Activated naive CD4-positive, alpha-beta T cell treated with anti-CD3 and anti-CD28 coated beads, Interleukin-2, amount 10 ng/mL, durations not matched to agents 7 days and 5 days (primary cell): ENCODE results near the gene FRZB.
A peak's percentile ranks its signal among the peaks of the same experiment; 100 is the strongest.

Experiments
- CTCF ChIA-PET: fragments of 350-600 bp; sonication (Branson Sonifier 250); formaldehyde crosslinking; loops from one replicate; lab custom pipeline; 2021; ENCODE audit warnings: antibody characterized with exemption; lab: Charles Lee
- DNase-seq: peaks from one replicate; pipeline ENCODE4 v3.0.0-alpha.2; 2020
- H3K27ac Mint-ChIP-seq: one replicate; pipeline ENCODE4 v1.8.0; 2021; ENCODE audit warnings: mild to moderate bottlenecking, moderate library complexity, mixed read lengths
- H3K27me3 Mint-ChIP-seq: one replicate; pipeline ENCODE4 v1.8.0; 2021; ENCODE audit warnings: mild to moderate bottlenecking, mixed read lengths
- H3K36me3 Mint-ChIP-seq: one replicate; pipeline ENCODE4 v1.8.0; 2021; ENCODE audit warnings: mixed read lengths
- H3K4me1 Mint-ChIP-seq: one replicate; pipeline ENCODE4 v1.8.0; 2021; ENCODE audit warnings: mixed read lengths
- H3K4me3 Mint-ChIP-seq: one replicate; pipeline ENCODE4 v1.8.0; 2021; ENCODE audit warnings: mild to moderate bottlenecking, moderate library complexity, mixed read lengths
- H3K9me3 Mint-ChIP-seq: one replicate; pipeline ENCODE4 v1.8.0; 2021; ENCODE audit warnings: mixed read lengths

FRZB gene

GRCh38 chr2:182870227-182870626 is 3.8 kb upstream of the FRZB start:
- H3K4me1 Mint-ChIP-seq = peaks cover 18% of the 10 kb centered on the region
- peaks cover 3% of the 10 kb centered on the region for H3K9me3 Mint-ChIP-seq
- H3K27ac Mint-ChIP-seq = no peak overlapping the region
- H3K27me3 Mint-ChIP-seq = peaks cover 48% of the 10 kb centered on the region
- no peaks in the 10 kb centered on the region for H3K36me3 Mint-ChIP-seq
- no peak overlapping the region for H3K4me3 Mint-ChIP-seq
- CTCF ChIA-PET = interaction anchor here (0.9 kb wide), 1 partner anchor 218 kb away, joined by 3 read pairs; no protein-coding TSS in a partner anchor
- no peak for DNase-seq

GRCh38 chr2:182868054-182868796 is 1.8 kb upstream of the FRZB start:
- Mint-ChIP-seq H3K36me3 (no peaks in the 10 kb centered on the region), H3K9me3 (no peaks in the 10 kb centered on the region), H3K4me3 (no peak overlapping the region), H3K4me1 (peaks cover 18% of the 10 kb centered on the region), H3K27me3 (peaks cover 65% of the 10 kb centered on the region), H3K27ac (no peak overlapping the region)
- CTCF ChIA-PET = interaction anchor here (1.4 kb wide), 1 partner anchor 15 kb away, joined by 3 read pairs; no protein-coding TSS in a partner anchor
- DNase-seq = no peak

GRCh38 chr2:182867426-182868053 is 1.1 kb upstream of the FRZB start:
- peaks cover 18% of the 10 kb centered on the region for H3K4me1 Mint-ChIP-seq
- no peak for DNase-seq
- H3K27ac Mint-ChIP-seq = no peak overlapping the region
- H3K27me3 Mint-ChIP-seq = peaks cover 65% of the 10 kb centered on the region
- no peaks in the 10 kb centered on the region for H3K9me3 Mint-ChIP-seq
- H3K36me3 Mint-ChIP-seq = no peaks in the 10 kb centered on the region
- no peak overlapping the region for H3K4me3 Mint-ChIP-seq
- CTCF ChIA-PET = no interaction called here

GRCh38 chr2:182866095-182866460 is 359 bp downstream of the FRZB start:
- Mint-ChIP-seq H3K4me3 (peak overlapping the region; percentile 38), H3K36me3 (no peaks in the 10 kb centered on the region), H3K4me1 (peaks cover 18% of the 10 kb centered on the region), H3K27ac (no peak overlapping the region), H3K27me3 (peaks cover 65% of the 10 kb centered on the region), H3K9me3 (no peaks in the 10 kb centered on the region)
- no peak for DNase-seq
- CTCF ChIA-PET = no interaction called here

GRCh38 chr2:182864949-182865570 is 1.4 kb downstream of the FRZB start:
- H3K27me3 Mint-ChIP-seq = peaks cover 63% of the 10 kb centered on the region
- CTCF ChIA-PET = no interaction called here
- no peak overlapping the region for H3K4me3 Mint-ChIP-seq

GRCh38 chr2:182863642-182864041 is 2.8 kb downstream of the FRZB start:
- no peaks in the 10 kb centered on the region for H3K9me3 Mint-ChIP-seq
- no peak for DNase-seq
- peaks cover 18% of the 10 kb centered on the region for H3K4me1 Mint-ChIP-seq
- CTCF ChIA-PET = no interaction called here
- H3K27ac Mint-ChIP-seq = no peak overlapping the region
- H3K4me3 Mint-ChIP-seq = no peak overlapping the region
- H3K27me3 Mint-ChIP-seq = peaks cover 54% of the 10 kb centered on the region
- H3K36me3 Mint-ChIP-seq = no peaks in the 10 kb centered on the region

More at GRCh38 chr2:182864949-182865570, 1.4 kb downstream of the FRZB start:
- no peak for DNase-seq
- Mint-ChIP-seq H3K9me3 (no peaks in the 10 kb centered on the region), H3K36me3 (no peaks in the 10 kb centered on the region), H3K4me1 (peaks cover 18% of the 10 kb centered on the region), H3K27ac (no peak overlapping the region)

GRCh38 chr2:182862091-182862490 is 4.3 kb downstream of the FRZB start:
- Mint-ChIP-seq H3K36me3 (no peaks in the 10 kb centered on the region), H3K27me3 (peaks cover 42% of the 10 kb centered on the region), H3K4me1 (peaks cover 8% of the 10 kb centered on the region), H3K27ac (no peak overlapping the region), H3K4me3 (no peak overlapping the region), H3K9me3 (no peaks in the 10 kb centered on the region)
- CTCF ChIA-PET = no interaction called here
- no peak for DNase-seq

GRCh38 chr2:182860858-182861257 is 5.6 kb downstream of the FRZB start:
- no peak for DNase-seq
- no peak overlapping the region for H3K4me3 Mint-ChIP-seq
- H3K4me1 Mint-ChIP-seq = no peaks in the 10 kb centered on the region
- peaks cover 30% of the 10 kb centered on the region for H3K27me3 Mint-ChIP-seq
- no peaks in the 10 kb centered on the region for H3K36me3 Mint-ChIP-seq
- no peaks in the 10 kb centered on the region for H3K9me3 Mint-ChIP-seq
- no peak overlapping the region for H3K27ac Mint-ChIP-seq
- CTCF ChIA-PET = no interaction called here

- Mint-ChIP-seq H3K27ac (no peak overlapping the region), H3K4me1 (no peaks in the 10 kb centered on the region), H3K27me3 (peaks cover 15% of the 10 kb centered on the region), H3K4me3 (no peak overlapping the region), H3K36me3 (no peaks in the 10 kb centered on the region), H3K9me3 (no peaks in the 10 kb centered on the region)
- no peak for DNase-seq
- CTCF ChIA-PET = no interaction called here
These were observed 7.8 kb downstream of the FRZB start for GRCh38 chr2:182858671-182859070.

GRCh38 chr2:182855376-182855775 is 11.1 kb downstream of the FRZB start:
- CTCF ChIA-PET = no interaction called here
- no peak for DNase-seq
- no peaks in the 10 kb centered on the region for H3K4me1 Mint-ChIP-seq
- H3K36me3 Mint-ChIP-seq = no peaks in the 10 kb centered on the region
- no peak overlapping the region for H3K27ac Mint-ChIP-seq
- peaks cover 5% of the 10 kb centered on the region for H3K27me3 Mint-ChIP-seq
- no peak overlapping the region for H3K4me3 Mint-ChIP-seq
- no peaks in the 10 kb centered on the region for H3K9me3 Mint-ChIP-seq

GRCh38 chr2:182854375-182855105 is 11.9 kb downstream of the FRZB start:
- no peaks in the 10 kb centered on the region for H3K4me1 Mint-ChIP-seq
- no peaks in the 10 kb centered on the region for H3K36me3 Mint-ChIP-seq
- no peak overlapping the region for H3K4me3 Mint-ChIP-seq
- H3K27ac Mint-ChIP-seq = no peak overlapping the region
- CTCF ChIA-PET = no interaction called here
- H3K9me3 Mint-ChIP-seq = no peaks in the 10 kb centered on the region
- peaks cover 5% of the 10 kb centered on the region for H3K27me3 Mint-ChIP-seq
- no peak for DNase-seq

GRCh38 chr2:182852801-182853200 is 13.6 kb downstream of the FRZB start:
- no peak for DNase-seq
- H3K4me3 Mint-ChIP-seq = no peak overlapping the region
- no peaks in the 10 kb centered on the region for H3K36me3 Mint-ChIP-seq
- no peaks in the 10 kb centered on the region for H3K9me3 Mint-ChIP-seq
- no peak overlapping the region for H3K27ac Mint-ChIP-seq
- CTCF ChIA-PET = no interaction called here
- H3K4me1 Mint-ChIP-seq = no peaks in the 10 kb centered on the region
- peaks cover 5% of the 10 kb centered on the region for H3K27me3 Mint-ChIP-seq

- Mint-ChIP-seq H3K27me3 (peaks cover 5% of the 10 kb centered on the region), H3K4me3 (no peak overlapping the region)
These were observed 14.3 kb downstream of the FRZB start for GRCh38 chr2:182852090-182852489.

GRCh38 chr2:182845794-182846417 is 20.5 kb downstream of the FRZB start:
- no peak overlapping the region for H3K27ac Mint-ChIP-seq

More at GRCh38 chr2:182852090-182852489, 14.3 kb downstream of the FRZB start:
- Mint-ChIP-seq H3K27ac (no peak overlapping the region), H3K4me1 (no peaks in the 10 kb centered on the region), H3K36me3 (no peaks in the 10 kb centered on the region), H3K9me3 (no peaks in the 10 kb centered on the region)
- DNase-seq = no peak
- CTCF ChIA-PET = no interaction called here

More at GRCh38 chr2:182845794-182846417, 20.5 kb downstream of the FRZB start:
- no peak overlapping the region for H3K4me3 Mint-ChIP-seq
- H3K4me1 Mint-ChIP-seq = no peaks in the 10 kb centered on the region
- no peaks in the 10 kb centered on the region for H3K27me3 Mint-ChIP-seq
- H3K36me3 Mint-ChIP-seq = no peaks in the 10 kb centered on the region
- no peak for DNase-seq
- CTCF ChIA-PET = no interaction called here
- no peaks in the 10 kb centered on the region for H3K9me3 Mint-ChIP-seq
